Immature natural killer cell (primary cell): ENCODE data around the gene NR5A1. TPM values are rescaled to one million over a fixed set of nuclear protein-coding genes. Genes with fewer than 3 reads are reported as not detected.

ENCODE experiments used
- DNase-seq, 3 donors: peaks; one replicate each; pipeline ENCODE4 v3.0.0; 2022; ENCODE audit warnings: mixed read lengths in 1 of 3
- H3K27ac Mint-ChIP-seq, 6 donors: one replicate each; pipeline ENCODE4 v1.8.0; 2020; ENCODE audit warnings: mixed read lengths in 6 of 6, mild to moderate bottlenecking in 5 of 6, inconsistent platforms in 4 of 6, moderate library complexity in 3 of 6
- H3K27me3 Mint-ChIP-seq, 3 donors: one replicate each; pipeline ENCODE4 v1.8.0; 2020 to 2021; ENCODE audit warnings: low read depth in 3 of 3, mild to moderate bottlenecking in 3 of 3, mixed read lengths in 3 of 3, moderate library complexity in 3 of 3, inconsistent platforms in 1 of 3
- H3K36me3 Mint-ChIP-seq, 3 donors: one replicate each; pipeline ENCODE4 v1.8.0; 2020; ENCODE audit warnings: mixed read lengths in 3 of 3, inconsistent platforms in 2 of 3, mild to moderate bottlenecking in 2 of 3
- H3K4me1 Mint-ChIP-seq, 2 donors: one replicate each; pipeline ENCODE4 v1.8.0; 2020; ENCODE audit warnings: inconsistent platforms in 2 of 2, mild to moderate bottlenecking in 2 of 2, mixed read lengths in 2 of 2, moderate library complexity in 1 of 2
- H3K4me3 Mint-ChIP-seq, 5 donors: one replicate each; pipeline ENCODE4 v1.8.0; 2020; ENCODE audit warnings: mild to moderate bottlenecking in 5 of 5, mixed read lengths in 5 of 5, inconsistent platforms in 3 of 5, moderate library complexity in 3 of 5
- H3K9me3 Mint-ChIP-seq, 6 donors: one replicate each; pipeline ENCODE4 v1.8.0; 2020; ENCODE audit warnings: mild to moderate bottlenecking in 6 of 6, mixed read lengths in 6 of 6, inconsistent platforms in 4 of 6, moderate library complexity in 3 of 6
- polyA plus RNA-seq, 3 donors: library from polyadenylated mRNA; unstranded; fragments of 300-500 nt; fragmentation: Illumina TruSeq; gene quantifications; one replicate each; pipeline ENCODE4 v1.2.3, GENCODE V29; 2021

The NR5A1 gene
- polyA plus RNA-seq, 3 donors from 2014 or later: not detected

DNA sequence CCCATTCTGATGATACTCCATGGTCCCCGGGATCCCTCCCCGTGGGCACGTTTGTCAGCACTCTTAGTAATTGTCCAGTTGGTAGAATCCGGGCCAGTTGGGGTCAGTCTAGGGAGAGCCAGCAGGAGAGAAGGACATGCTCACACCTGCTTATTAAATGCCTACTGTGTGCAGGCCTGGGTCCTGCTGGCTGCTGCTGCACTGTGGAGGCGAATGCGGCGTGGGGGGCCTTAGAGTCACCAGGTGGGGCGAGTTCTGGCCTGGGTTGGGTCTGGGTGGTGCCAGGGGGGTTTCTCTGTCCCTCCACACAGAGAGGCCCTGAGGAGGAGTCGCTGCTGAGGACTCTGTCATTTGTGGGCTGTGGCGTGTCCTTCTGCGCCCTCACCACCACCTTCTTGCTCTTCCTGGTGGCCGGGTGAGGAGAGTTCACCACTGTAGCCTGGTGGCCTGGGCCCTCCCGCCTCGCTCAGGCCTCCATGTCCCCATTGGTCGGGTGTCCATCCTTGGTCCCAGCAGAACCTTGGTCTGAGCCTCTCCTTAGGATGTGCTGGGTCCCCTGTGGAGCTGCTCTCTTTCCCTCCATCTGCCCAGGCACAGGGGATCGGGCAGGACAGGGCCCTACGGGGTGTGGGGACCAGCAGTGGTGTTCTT is 39.7 kb downstream of the NR5A1 start:
- Mint-ChIP-seq H3K27me3 (peaks cover 4 to 7% (median 5%) of the 10 kb centered on the region in 3 donors), H3K27ac (no peak overlapping the region), H3K4me3 (no peak overlapping the region), H3K4me1 (no peaks in the 10 kb centered on the region), H3K9me3 (no peaks in the 10 kb centered on the region), H3K36me3 (no peaks in the 10 kb centered on the region)
- DNase-seq: no peak

DNA sequence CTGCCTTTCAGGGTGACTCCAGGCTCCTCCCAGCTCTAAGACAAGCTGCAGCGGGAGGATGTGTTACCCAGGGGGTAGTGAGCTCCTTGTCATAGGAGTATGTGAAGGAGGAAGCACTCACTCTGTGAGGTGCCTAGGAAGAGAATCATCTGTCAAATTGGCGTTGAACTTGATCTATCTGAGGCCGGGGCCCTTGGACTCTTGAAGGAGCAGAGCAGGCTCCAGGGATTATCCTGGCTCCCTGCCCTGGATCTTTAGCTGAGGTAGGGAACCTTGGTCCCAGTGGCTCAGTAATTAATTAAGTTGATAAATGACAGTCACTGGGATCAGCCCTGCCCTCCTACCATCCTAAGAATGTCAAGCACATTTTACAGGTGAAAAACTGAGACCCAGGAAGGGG is 41.5 kb downstream of the NR5A1 start:
- no peaks in the 10 kb centered on the region for H3K4me1 Mint-ChIP-seq
- no peaks in the 10 kb centered on the region for H3K36me3 Mint-ChIP-seq
- peaks cover 4 to 7% (median 5%) of the 10 kb centered on the region in 3 donors for H3K27me3 Mint-ChIP-seq
- no peaks in the 10 kb centered on the region for H3K9me3 Mint-ChIP-seq
- H3K4me3 Mint-ChIP-seq: no peak overlapping the region
- DNase-seq: no peak
- H3K27ac Mint-ChIP-seq: no peak overlapping the region

DNA sequence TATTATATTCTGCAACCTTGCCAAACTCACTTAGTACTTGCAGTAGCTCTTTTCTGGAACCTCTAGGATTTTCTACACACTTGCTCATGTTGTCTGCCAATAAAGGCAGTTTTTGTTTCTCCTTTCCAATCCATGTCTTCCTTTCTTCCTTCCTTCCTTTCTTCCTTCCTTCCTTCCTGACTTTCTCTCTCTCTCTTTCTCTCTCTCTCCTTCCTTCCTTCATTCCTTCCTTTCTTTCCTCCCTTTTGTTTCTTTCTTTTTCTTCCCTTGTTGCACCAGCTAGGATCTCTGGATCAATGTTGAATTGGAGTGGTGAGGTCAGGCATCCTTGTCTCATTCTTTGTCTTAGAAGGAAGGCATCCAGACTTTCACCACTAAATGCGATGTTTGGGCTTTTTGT is 44.5 kb downstream of the NR5A1 start:
- Mint-ChIP-seq H3K27me3 (peaks cover 3 to 7% (median 4%) of the 10 kb centered on the region in 3 donors), H3K4me1 (no peaks in the 10 kb centered on the region), H3K9me3 (no peaks in the 10 kb centered on the region), H3K36me3 (no peaks in the 10 kb centered on the region), H3K27ac (no peak overlapping the region), H3K4me3 (no peak overlapping the region)
- DNase-seq: no peak

DNA sequence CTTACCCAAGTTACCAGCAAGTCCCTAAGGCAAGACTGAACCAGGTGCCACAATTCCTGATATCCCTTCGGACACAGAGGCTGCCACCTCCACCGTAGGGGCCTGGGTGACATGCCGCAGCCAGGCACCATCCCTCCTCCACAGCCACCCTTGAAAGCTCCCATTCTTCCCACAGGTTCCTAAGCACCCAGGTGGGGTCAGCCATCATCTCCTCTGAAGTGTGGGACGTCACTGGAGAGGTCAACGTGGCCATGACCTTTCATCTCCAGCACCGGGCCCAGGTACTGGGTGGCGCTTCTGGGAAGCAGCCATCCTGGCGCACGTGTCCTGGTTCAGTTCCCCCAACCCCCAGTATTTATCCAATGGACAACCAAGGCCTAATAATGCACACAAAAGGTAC is 48.8 kb downstream of the NR5A1 start:
- no peak overlapping the region for H3K4me3 Mint-ChIP-seq
- DNase-seq: no peak
- peaks cover 3 to 8% (median 4%) of the 10 kb centered on the region in 3 donors for H3K27me3 Mint-ChIP-seq
- H3K4me1 Mint-ChIP-seq: no peaks in the 10 kb centered on the region
- H3K9me3 Mint-ChIP-seq: no peaks in the 10 kb centered on the region
- H3K27ac Mint-ChIP-seq: no peak overlapping the region
- H3K36me3 Mint-ChIP-seq: no peaks in the 10 kb centered on the region

DNA sequence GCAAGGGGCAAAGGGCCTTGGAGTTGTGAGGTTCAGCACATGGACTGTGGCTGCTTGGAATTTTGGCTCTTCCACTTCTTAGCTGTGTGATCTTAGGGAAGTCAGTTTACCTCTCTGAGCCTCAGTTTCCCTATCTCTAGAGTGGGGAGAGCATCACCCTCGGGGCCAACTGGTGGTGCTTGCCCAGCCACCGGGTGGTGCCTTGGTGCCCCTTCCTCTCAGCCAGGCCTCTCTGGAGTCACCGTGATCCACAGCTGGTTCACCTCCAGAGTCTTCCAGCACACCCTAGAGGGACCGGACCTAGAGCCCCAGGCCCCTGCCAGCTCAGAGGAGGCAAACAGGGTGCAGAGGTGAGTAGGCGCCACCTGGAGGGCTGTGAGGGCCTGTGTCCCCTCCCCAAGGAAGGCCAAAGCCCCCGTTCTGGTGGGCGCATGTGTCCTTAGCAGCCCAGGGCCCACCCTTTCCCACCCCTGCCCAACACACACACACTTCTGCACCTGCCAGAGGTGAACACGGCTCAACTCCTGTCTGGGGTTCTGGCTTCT is 49.2 kb downstream of the NR5A1 start:
- DNase-seq: no peak
- Mint-ChIP-seq H3K4me3 (no peak overlapping the region), H3K4me1 (no peaks in the 10 kb centered on the region), H3K9me3 (no peaks in the 10 kb centered on the region), H3K36me3 (no peaks in the 10 kb centered on the region), H3K27me3 (peaks cover 3 to 8% (median 4%) of the 10 kb centered on the region in 3 donors), H3K27ac (no peak overlapping the region)

DNA sequence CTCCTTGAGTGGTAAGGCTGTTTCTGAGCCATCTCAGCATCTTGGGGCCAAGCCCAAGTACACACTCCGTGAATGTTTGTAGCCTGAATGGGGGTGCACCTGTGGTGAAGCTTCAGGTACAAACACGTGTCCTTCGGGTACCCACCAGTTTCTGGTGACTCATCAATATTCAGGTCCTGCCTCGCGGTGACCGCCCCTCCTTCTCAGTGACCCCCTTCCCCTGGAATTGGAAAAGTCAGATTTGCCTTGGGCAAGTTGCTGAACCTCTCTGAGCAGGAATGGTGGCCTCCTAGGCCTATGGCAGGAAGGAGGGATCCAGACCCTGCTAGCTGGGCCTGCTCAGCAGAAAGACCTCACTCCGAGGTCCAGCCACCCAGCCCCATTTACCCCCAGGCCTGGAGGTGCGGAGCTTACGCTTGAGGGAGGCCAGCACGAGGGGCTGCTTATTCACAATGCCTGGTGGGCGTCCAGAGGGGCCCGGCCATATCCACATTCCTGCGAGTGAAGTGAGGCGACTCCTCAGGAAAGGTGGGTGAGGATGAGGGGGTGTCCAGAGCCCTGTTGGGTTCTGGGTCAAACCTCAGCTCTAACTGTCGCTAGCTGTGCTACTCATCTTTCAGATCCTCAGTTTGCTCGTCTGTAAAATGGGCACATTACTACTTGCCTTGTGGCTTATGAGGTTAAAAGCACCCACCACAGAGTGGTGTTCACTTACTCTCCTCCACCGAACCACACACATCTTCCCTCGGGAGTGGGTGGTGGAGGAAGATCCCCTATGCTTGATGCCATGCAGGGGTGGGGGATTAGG is 49.9 kb downstream of the NR5A1 start:
- H3K9me3 Mint-ChIP-seq: no peaks in the 10 kb centered on the region
- H3K4me1 Mint-ChIP-seq: no peaks in the 10 kb centered on the region
- H3K27me3 Mint-ChIP-seq: peaks cover 0 to 6% (median 4%) of the 10 kb centered on the region in 3 donors
- no peaks in the 10 kb centered on the region for H3K36me3 Mint-ChIP-seq
- no peak for DNase-seq
- H3K27ac Mint-ChIP-seq: no peak overlapping the region
- H3K4me3 Mint-ChIP-seq: no peak overlapping the region

DNA sequence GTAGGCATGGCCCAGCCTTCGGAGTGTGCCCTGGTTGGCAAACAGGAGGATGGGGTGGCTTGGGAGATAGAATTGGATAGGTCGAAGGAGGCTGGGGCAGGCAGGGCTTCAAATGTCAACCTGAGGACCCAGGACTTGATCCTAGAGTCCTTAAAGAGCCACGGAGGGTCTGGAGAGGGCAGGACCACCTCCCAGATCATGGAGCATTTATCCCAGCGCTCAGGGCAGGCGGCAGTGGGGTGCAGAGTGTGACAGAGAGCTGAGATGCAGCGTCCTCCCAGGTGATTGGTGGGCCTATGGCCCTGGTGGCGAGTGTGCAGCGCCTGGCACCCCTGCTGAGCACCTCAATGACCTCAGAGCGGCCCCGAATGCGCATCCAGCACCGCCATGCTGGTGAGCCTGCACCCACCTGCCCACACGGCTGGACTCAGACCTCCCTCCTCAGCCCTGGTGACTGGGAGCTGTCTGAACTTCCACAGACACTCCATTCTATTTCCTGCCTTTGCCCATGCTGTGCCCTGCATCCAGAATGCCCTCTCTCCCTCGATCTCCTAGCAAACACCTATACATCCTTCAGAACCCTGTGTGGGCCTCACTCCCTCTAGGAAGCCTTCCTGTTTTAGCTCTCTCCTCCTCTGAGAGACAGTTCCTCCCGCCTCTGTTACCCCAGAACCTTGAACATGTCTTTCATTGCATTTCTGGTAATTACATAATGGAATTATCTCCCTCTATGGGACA is 50.7 kb downstream of the NR5A1 start:
- Mint-ChIP-seq H3K9me3 (no peaks in the 10 kb centered on the region), H3K27me3 (peaks cover 0 to 8% (median 4%) of the 10 kb centered on the region in 3 donors), H3K27ac (no peak overlapping the region), H3K4me1 (no peaks in the 10 kb centered on the region), H3K36me3 (no peaks in the 10 kb centered on the region), H3K4me3 (no peak overlapping the region)
- DNase-seq: no peak

DNA sequence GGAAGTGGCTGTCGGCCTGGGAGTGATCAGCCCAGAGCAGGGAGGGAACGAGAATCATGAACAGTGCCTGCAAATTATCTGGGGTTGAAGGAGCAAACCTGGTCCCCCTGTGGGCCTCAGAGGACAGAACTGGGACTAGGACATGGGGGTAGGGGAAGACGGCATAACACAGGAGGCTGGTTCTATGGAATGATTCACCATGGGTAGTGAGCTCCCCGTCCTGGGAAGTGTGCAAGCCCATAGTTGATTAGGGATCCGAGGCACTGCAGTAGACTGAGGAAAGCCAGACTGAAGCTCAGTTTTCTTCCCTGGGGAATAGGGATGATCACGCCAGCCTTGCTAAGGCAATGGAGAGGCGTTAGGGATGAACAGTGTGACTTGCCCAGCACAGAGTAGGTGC is 51.4 kb downstream of the NR5A1 start:
- no peak for DNase-seq
- H3K4me3 Mint-ChIP-seq: no peak overlapping the region
- no peak overlapping the region for H3K27ac Mint-ChIP-seq
- no peaks in the 10 kb centered on the region for H3K36me3 Mint-ChIP-seq
- H3K27me3 Mint-ChIP-seq: peaks cover 0 to 8% (median 4%) of the 10 kb centered on the region in 3 donors
- H3K4me1 Mint-ChIP-seq: no peaks in the 10 kb centered on the region
- no peaks in the 10 kb centered on the region for H3K9me3 Mint-ChIP-seq

DNA sequence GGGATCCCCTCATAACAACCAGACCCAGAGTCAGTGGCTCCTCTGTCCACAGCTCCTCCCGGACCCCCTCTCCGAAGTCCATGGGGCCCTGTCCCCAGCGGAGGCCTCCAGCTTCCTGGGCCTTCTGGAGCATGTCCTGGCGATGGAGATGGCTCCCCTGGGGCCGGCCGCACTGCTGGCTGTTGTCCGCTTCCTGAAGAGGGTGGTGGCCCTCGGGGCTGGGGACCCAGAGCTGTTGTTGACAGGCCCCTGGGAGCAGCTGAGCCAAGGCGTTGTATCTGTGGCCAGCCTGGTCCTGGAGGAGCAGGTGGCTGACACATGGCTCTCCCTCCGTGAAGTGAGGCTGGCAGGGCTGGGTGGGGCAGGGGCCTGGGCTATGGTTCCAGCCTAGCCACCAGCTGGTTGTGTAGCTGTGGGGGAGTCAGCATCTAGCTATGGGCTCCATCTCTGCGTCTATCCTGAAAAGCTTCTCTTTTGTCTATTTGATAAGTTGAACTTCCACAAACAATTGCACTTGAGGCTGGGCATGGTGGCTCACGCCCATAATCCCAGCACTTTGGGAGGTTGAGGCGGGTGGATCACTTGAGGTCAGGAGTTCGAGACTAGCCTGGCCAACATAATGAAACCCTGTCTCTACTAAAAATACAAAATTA is 52.3 kb downstream of the NR5A1 start:
- H3K36me3 Mint-ChIP-seq: no peaks in the 10 kb centered on the region
- no peaks in the 10 kb centered on the region for H3K4me1 Mint-ChIP-seq
- peaks cover 0 to 10% (median 4%) of the 10 kb centered on the region in 3 donors for H3K27me3 Mint-ChIP-seq
- no peak for DNase-seq
- no peak overlapping the region for H3K27ac Mint-ChIP-seq
- no peak overlapping the region for H3K4me3 Mint-ChIP-seq
- no peaks in the 10 kb centered on the region for H3K9me3 Mint-ChIP-seq

DNA sequence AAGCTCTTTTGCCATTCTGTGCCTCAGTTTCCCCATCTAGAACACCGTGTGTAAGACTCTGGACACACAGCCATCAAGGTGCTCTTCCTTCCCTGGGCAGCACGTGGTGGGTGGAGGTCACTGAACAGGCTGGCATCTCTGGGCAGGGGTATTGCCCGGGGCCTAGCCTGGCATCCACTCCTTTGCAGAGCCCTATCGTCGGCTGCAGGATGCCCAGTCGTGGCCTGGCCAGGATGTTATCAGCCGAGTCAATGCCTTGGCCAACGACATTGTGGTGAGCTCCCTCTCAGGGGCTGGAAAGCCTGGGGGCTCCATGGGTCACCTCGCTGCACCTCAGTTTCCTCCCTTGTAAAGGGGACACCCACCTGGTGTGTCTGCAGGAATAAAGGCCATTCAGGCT is 52.9 kb downstream of the NR5A1 start:
- Mint-ChIP-seq H3K9me3 (no peaks in the 10 kb centered on the region), H3K4me3 (no peak overlapping the region), H3K36me3 (no peaks in the 10 kb centered on the region), H3K4me1 (no peaks in the 10 kb centered on the region), H3K27ac (no peak overlapping the region), H3K27me3 (peaks cover 0 to 11% (median 4%) of the 10 kb centered on the region in 3 donors)
- DNase-seq: no peak

DNA sequence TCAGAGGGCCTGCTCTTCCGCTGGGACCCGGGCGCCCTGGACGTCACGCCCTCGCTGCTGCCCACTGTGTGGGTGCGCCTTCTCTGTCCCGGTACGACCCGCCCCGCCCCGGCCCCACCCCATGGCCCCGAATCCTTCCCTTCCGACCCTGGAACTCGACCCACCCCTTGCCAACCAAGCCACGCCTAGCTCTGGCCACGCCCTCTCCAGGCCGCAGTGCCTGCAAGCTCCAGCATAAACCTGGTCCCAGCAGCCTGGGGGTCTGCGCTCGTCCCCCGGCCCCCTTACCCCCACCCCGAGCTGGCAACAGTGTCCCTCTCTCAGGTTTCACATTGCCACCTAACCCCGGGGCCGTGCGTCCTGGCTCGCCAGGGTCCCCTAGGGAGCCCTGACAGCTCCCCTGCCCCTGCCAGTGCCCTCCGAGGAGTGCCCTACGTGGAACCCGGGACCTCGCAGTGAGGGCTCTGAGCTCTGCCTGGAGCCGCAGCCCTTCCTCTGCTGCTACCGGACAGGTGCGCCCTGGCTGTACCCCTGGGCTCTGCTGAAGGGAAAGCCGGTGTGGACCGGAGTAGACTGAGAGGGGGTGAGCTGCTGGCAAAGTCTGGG is 53.5 kb downstream of the NR5A1 start:
- no peak for DNase-seq
- no peaks in the 10 kb centered on the region for H3K9me3 Mint-ChIP-seq
- no peaks in the 10 kb centered on the region for H3K36me3 Mint-ChIP-seq

DNA sequence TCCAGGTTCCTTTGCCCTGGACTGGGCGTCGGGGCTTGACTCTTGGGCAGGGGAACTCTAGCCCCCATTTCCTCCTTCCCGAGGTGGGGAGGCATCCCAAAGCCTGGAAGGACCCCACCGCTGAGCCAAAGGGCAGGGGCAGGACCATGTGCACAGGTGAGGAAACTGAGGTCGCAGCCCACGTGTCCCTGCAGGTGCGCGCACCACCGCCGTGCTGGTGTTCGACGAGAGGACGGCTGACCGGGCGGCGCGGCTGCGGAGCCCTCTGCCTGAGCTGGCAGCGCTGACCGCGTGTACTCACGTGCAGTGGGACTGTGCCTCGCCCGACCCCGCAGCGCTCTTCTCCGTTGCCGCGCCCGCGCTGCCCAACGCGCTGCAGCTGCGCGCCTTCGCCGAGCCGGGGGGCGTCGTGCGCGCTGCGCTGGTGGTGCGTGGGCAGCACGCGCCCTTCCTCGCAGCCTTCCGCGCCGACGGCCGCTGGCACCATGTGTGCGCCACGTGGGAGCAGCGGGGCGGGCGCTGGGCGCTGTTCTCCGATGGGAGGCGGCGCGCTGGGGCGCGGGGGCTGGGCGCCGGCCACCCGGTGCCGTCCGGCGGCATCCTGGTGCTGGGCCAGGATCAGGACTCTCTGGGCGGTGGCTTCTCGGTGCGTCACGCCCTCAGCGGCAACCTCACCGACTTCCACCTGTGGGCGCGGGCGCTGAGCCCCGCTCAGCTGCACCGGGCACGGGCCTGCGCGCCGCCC is 54.2 kb downstream of the NR5A1 start:
- Mint-ChIP-seq H3K27me3 (peaks cover 1 to 14% (median 4%) of the 10 kb centered on the region in 3 donors), H3K27ac (no peak overlapping the region), H3K4me3 (no peak overlapping the region), H3K4me1 (no peaks in the 10 kb centered on the region), H3K36me3 (no peaks in the 10 kb centered on the region), H3K9me3 (no peaks in the 10 kb centered on the region)
- DNase-seq: no peak

More for the DNA sequence above, 53.5 kb downstream of the NR5A1 start:
- Mint-ChIP-seq H3K4me3 (no peak overlapping the region), H3K4me1 (no peaks in the 10 kb centered on the region), H3K27ac (no peak overlapping the region), H3K27me3 (peaks cover 1 to 11% (median 4%) of the 10 kb centered on the region in 3 donors)

DNA sequence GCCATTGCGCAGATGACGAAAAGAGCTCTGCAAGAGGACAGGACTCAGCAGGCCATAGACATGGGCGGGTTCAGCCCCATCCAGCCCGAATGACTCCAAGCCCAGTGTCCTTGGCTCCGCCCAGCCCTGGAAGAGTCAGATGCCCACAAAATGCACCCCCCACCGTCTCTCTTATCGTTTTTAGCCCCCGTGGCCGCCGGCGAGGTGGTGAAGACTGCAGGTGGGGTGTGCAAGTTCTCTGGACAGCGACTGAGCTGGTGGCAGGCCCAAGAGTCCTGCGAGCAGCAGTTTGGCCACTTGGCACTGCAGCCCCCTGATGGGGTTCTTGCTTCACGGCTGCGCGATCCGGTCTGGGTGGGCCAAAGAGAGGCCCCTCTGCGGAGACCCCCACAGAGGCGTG is 54.9 kb downstream of the NR5A1 start:
- H3K36me3 Mint-ChIP-seq: no peaks in the 10 kb centered on the region
- no peaks in the 10 kb centered on the region for H3K4me1 Mint-ChIP-seq
- H3K4me3 Mint-ChIP-seq: no peak overlapping the region
- H3K27ac Mint-ChIP-seq: no peak overlapping the region
- H3K9me3 Mint-ChIP-seq: no peaks in the 10 kb centered on the region
- DNase-seq: no peak
- H3K27me3 Mint-ChIP-seq: peaks cover 1 to 14% (median 4%) of the 10 kb centered on the region in 3 donors
